Measurements from ENCODE around the gene AADAT. TPM values are rescaled to one million over a fixed set of nuclear protein-coding genes. Genes with fewer than 3 reads are reported as not detected.
A peak's percentile ranks its signal among the peaks of the same experiment; 100 is the strongest.

The AADAT gene
- total RNA-seq, 1 donor from 2014 or later, result 1.5 TPM

- DNase-seq, result peak; percentile 98
Measured at GRCh38 chr4:170027181-170027829, 62.5 kb downstream of the AADAT start.

DNA sequence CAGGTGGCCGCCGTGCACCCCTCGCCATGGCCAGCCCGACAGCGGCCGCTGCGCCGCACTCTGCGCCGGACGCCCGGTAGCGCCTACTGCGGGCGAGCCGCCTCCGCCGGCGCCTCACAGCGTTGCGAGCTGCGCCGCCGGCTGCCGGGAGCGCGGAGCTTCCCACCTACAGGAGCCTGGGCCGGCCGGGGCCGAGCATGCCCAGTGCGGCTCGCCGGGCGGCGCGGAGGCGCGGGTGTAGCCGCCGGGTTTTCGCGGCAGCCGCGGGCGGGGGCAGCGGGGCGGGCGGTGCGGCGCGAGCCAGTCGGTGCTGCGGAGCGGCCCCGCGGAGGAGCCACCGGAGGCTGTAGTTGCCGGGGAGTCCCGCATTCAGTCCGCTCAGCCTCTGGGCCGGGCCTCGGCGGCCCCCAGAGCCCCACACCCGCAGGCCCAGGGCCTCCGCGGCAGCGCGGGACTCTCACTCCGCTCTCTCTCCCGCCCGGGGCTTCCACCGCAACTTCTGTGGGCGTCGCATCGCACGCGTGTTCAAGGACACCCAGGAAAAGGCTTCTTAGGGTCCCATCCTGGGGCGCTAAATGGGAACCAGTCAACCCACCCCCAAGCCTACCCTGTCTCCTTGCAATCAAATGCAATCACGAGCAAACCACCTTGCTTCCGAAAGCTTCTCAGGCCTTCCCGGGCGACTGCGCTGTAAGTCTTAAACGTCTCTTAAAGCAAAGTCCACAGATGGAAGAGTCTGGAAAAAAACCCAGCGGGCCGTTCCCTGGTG is 63.3 kb downstream of the AADAT start, which contains the start of gene MFAP3L:
Gene MFAP3L, minus strand, starts transcription at position 143 of the 769 bp plus-strand sequence. CDS start 20,518 bp downstream, outside the sequence.
- DNase-seq, result peak; percentile 91

DNA sequence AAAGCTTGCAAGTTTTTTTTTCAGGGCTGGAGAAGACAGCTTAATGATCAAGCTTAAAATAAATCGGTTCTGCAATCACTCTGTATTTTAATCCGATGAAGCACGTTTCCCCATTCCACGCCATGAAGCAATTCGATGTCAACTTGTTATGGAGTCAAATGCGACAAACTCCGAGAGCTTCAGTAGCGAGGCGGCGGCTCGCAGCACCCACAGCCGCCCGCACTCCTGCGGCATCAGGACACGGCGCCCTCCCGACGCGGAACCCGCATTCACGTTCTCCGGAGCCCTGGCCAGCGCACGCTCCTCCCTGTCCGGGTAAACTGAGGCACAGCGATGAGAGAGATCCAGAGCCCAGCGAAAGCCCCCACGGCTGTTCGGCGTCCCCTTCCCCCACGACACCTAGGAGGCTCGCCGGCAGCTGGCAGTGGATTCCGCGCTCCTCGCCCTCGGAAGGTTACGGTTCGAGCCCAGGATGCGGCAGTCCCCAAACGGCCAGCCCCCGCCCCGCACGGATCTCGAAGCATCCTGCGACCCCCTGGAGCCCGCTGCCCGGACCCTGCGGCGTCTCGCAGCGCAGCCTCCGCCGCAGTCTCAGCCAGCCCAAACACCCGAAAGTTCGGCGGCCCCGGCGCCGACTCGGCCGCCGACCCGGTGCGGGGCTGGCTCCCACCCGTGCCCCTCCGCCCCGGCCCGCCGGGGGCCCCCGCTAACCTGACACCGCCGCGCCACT is 64.1 kb downstream of the AADAT start:
- DNase-seq, result peak; percentile 7

DNA sequence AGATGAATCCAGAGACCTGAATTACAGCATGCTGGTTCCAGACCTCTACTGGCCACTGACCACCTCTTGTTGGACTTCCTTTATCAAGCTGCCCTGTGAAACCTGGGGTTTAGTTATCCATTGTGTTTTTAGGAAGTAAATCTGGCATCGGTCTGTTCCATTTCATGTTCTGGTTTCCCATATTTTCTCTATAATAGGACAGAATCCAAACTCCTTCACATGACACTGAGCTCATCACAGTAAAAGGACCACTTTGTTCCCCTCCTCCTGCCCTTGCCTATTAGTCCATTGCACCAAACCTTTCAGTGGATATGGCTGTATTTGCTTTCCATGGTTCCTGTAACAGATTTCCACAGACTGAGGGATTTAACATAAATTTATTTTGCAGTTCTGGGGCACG is 67.5 kb downstream of the AADAT start:
- no peak for DNase-seq

DNA sequence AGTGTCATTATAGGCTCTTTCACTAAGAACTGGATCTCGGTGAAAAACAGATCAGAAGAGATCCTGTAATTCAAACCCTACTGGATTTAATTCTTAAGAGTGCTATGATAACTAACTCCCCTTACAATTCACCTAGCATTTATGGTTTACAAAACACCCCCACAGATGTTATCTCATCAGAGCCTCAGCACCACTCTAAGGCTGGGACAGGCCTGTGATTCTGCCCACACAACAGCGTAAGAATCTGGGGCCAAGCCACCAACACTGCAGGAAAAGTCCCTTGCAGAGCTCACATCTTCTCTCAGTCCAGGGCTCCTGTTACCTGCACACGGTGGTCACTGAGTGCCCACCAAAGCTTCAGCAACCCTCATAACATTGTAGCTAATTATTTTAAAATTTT is 72.5 kb downstream of the AADAT start:
- no peak for DNase-seq

- DNase-seq, result no peak
Measured at GRCh38 chr4:170015285-170015684, 74.5 kb downstream of the AADAT start.

DNA sequence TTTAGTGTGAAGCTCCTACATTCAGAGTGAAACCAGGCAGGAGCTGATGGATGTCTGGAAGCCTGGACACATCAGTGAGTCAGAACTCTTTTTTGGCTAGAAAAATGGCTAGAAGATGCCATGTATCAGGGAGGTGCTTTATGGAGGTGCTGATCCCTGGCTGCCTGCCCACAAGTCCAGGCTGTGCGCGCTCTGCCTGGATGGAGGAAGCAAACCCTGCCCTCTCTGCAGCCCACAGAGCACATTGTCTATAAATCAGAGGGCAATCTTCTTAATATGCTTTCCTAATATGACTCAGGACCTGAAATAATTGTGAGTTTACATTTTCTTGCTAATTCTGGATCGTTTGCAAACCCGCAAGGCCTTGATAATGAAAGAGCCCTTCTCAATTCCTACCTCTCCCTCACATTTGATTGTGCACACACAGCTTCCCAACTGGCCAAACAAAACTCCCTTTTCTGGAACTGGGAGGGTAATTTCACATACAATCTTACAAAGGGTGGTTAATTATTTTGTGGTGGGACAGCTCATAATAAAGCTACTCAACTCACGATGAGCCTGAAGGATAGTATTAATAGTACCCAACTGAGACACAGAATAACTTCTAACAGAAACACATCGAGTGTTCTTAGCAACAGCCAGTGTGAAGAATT is 75.3 kb downstream of the AADAT start:
- no peak for DNase-seq

- DNase-seq, result no peak
Measured at GRCh38 chr4:170012629-170012958, 77.2 kb downstream of the AADAT start.

- DNase-seq, result no peak
Measured at GRCh38 chr4:170011921-170012628, 77.7 kb downstream of the AADAT start.

Other genes starting within 250 kb of the AADAT start
- gene MFAP3L, start 63.6 kb downstream of the AADAT start, total RNA-seq, result 29.8 and 40.4 TPM in 2 replicates

All from dermis blood vessel endothelial cell (primary cell).